ENCODE results near the gene GK. TPM values are rescaled to one million over a fixed set of nuclear protein-coding genes. Genes with fewer than 3 reads are reported as not detected.

The GK gene
- total RNA-seq (ENCODE audit: low replicate concordance) = 27.2 and 28.2 TPM in 2 replicates
- long read RNA-seq, transcript GK-204 (19 exons, 2,063 nt) = major isoform, 68 of 113 reads
- long read RNA-seq, transcript GK-203 (20 exons, 3,707 nt) = minor isoform, 28 of 113 reads
- long read RNA-seq, partial matches to known transcripts = 4 of 113 reads
- long read RNA-seq, other reads (novel, unspliced or antisense) = 13 of 113 reads

DNA sequence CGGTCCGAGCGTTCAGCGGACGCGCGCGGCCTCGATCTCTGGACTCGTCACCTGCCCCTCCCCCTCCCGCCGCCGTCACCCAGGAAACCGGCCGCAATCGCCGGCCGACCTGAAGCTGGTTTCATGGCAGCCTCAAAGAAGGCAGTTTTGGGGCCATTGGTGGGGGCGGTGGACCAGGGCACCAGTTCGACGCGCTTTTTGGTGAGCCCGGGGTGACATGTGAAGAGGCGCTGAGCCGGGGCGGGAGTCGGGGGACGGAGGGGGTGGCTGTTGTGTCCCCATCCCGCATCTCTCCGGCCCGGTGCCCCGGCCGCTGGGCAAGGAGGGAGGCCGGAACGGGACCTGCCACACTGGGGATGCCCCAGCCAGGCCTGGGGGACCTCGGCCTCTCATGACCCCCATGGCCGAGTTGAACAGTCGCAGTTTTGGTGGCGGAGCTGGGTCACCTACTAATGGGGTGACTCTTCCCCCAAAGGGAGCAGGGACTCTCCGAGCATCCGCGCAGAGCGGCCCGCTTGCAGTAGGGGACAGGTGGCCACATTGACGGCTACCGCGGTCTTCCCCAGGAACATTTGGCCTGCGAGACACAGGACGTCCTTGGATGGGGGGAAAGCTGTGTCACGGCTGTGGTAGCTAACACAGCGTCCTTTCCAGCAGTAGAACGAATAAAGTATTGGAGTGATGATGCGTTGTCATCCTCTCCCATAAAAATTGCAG lies at the start of gene GK:
Gene GK, plus strand, starts transcription at position 9 of the 717 bp plus-strand sequence. Its CDS starts 115 bp downstream, at position 124.
- Mint-ChIP-seq H3K9me3 (no peaks in the 10 kb centered on the region), H3K27ac (peak within 1 kb of the TSS; percentile 94), H3K4me1 (ENCODE audit: unreplicated experiment) (peaks cover 9% of the 10 kb centered on the region), H3K36me3 (no peaks in the 10 kb centered on the region), H3K27me3 (no peaks in the 10 kb centered on the region), H3K4me3 (peak within 1 kb of the TSS; percentile 96)
- peak; percentile 72 for DNase-seq (ENCODE audit: extremely low spot score, unreplicated experiment)
- TF ChIP-seq, protein P1, sequence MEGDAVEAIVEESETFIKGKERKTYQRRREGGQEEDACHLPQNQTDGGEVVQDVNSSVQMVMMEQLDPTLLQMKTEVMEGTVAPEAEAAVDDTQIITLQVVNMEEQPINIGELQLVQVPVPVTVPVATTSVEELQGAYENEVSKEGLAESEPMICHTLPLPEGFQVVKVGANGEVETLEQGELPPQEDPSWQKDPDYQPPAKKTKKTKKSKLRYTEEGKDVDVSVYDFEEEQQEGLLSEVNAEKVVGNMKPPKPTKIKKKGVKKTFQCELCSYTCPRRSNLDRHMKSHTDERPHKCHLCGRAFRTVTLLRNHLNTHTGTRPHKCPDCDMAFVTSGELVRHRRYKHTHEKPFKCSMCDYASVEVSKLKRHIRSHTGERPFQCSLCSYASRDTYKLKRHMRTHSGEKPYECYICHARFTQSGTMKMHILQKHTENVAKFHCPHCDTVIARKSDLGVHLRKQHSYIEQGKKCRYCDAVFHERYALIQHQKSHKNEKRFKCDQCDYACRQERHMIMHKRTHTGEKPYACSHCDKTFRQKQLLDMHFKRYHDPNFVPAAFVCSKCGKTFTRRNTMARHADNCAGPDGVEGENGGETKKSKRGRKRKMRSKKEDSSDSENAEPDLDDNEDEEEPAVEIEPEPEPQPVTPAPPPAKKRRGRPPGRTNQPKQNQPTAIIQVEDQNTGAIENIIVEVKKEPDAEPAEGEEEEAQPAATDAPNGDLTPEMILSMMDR (conservative IDR thresholded peaks at IDR 0.05) = no peak

DNA sequence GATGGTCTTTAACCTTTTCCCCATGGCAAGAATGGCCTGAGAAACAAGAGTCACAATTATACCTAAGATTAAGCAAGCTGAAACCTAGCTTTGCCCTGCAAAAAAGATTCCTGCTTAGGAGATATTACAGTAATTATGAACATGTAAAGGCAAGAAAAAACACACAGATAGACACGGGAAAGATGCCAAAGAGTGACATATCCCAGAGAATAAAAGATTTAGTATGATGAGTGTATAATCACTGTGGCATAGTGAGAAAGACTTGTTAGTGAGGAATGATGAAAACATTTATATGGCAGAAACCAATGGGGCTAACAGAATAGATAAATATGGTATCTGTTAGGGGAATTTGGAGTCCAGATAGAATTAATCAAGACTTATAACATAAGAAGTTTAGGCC lies 46.1 kb upstream of the GK start:
- Mint-ChIP-seq H3K4me1 (ENCODE audit: unreplicated experiment) (peaks cover 5% of the 10 kb centered on the region), H3K27me3 (no peaks in the 10 kb centered on the region), H3K4me3 (no peak overlapping the region), H3K36me3 (no peaks in the 10 kb centered on the region), H3K9me3 (peaks cover 7% of the 10 kb centered on the region), H3K27ac (no peak overlapping the region)
- no peak for DNase-seq (ENCODE audit: extremely low spot score, unreplicated experiment)
- TF ChIP-seq, protein P1 (conservative IDR thresholded peaks at IDR 0.05) = no peak

DNA sequence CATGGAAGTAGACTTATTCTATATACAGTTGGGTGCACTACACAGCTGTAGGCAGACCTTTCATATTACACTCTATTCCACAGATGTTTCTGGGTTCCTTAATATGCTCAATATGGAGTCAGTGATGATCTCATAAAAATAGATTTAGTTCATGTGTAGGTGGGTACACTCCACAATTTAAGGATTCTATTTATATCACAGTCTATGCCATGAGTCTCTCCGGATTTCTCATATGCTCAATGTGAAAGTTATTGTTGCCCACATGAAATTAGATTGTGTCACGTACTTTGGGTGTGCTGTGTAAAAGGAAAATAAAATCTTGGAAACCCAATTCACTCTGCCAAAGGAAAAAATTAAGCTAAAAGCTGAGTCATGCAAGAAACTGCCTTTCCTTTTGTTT lies 43.2 kb upstream of the GK start:
- Mint-ChIP-seq H3K27ac (no peak overlapping the region), H3K9me3 (no peaks in the 10 kb centered on the region)

DNA sequence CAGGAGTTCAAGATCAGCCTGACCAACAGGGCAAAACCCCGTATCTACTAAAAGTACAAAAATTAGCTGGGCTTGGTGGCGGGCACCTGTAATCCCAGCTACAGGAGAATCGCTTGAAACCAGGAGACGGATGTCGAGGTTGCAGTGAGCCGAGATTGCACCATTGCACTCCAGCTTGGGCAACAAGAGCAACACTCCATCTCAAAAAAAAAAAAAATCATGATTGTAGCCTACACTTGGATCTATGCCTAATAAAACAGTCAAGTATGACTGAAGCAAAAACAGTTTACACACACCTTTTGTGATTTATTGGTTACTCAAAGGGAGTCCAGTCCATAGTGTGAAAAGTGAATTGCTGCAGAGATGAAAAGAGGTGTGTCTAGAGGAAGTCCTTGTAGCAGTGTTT lies 41.0 kb upstream of the GK start:
- Mint-ChIP-seq H3K27ac (no peak overlapping the region), H3K4me3 (no peak overlapping the region), H3K9me3 (peaks cover 7% of the 10 kb centered on the region), H3K27me3 (no peaks in the 10 kb centered on the region), H3K4me1 (ENCODE audit: unreplicated experiment) (peaks cover 5% of the 10 kb centered on the region), H3K36me3 (no peaks in the 10 kb centered on the region)
- TF ChIP-seq, protein P1 (conservative IDR thresholded peaks at IDR 0.05) = no peak
- DNase-seq (ENCODE audit: extremely low spot score, unreplicated experiment) = no peak

More for the DNA sequence above, 43.2 kb upstream of the GK start:
- peaks cover 5% of the 10 kb centered on the region for H3K4me1 Mint-ChIP-seq (ENCODE audit: unreplicated experiment)
- DNase-seq (ENCODE audit: extremely low spot score, unreplicated experiment) = no peak
- H3K27me3 Mint-ChIP-seq = no peaks in the 10 kb centered on the region
- no peak overlapping the region for H3K4me3 Mint-ChIP-seq
- TF ChIP-seq, protein P1 (conservative IDR thresholded peaks at IDR 0.05) = no peak
- H3K36me3 Mint-ChIP-seq = no peaks in the 10 kb centered on the region

DNA sequence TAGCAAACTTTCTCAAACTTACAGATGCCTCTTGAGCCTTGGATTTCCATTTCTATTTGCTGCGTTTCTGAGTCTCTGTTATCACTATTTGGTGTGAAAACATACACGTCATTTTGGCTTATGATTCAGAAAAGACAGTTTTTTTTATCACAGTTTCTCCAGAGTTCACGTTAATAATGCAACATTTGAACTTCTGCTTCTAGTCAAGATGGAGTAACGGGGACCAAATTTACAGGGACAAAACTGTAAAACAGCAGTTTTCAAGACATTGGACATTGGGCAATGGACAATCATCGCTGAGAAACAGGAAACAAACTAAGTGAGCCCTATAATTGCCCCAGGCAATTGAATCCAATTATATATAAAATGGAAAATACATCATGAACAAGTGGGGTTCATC lies 39.5 kb upstream of the GK start:
- H3K9me3 Mint-ChIP-seq = peaks cover 7% of the 10 kb centered on the region
- DNase-seq (ENCODE audit: extremely low spot score, unreplicated experiment) = no peak
- TF ChIP-seq, protein P1 (conservative IDR thresholded peaks at IDR 0.05) = no peak
- H3K27me3 Mint-ChIP-seq = no peaks in the 10 kb centered on the region
- no peak overlapping the region for H3K27ac Mint-ChIP-seq
- H3K4me3 Mint-ChIP-seq = no peak overlapping the region
- peaks cover 5% of the 10 kb centered on the region for H3K4me1 Mint-ChIP-seq (ENCODE audit: unreplicated experiment)
- no peaks in the 10 kb centered on the region for H3K36me3 Mint-ChIP-seq

All from type B pancreatic cell (in vitro differentiated cells).